ENCODE data around the gene DBN1.

GRCh38 chr5:177429248-177430040, 44.0 kb downstream of the DBN1 start:
- TF ChIP-seq CTCF (IDR thresholded peaks at IDR 0.05) (no peak), POLR2A (IDR thresholded peaks at IDR 0.05) (no peak)
